ENCODE measurements around the gene HKDC1.
"Not testable (repeated sequence)": the region's sequence is repeated elsewhere in the genome, so short reads cannot be mapped to it uniquely, and the experiment has no call there.

The HKDC1 gene

GRCh38 chr10:69281507-69282413 is 61.6 kb downstream of the HKDC1 start:
- no peak for DNase-seq

- not testable (repeated sequence) for DNase-seq
Observed at GRCh38 chr10:69284402-69284801, 64.3 kb downstream of the HKDC1 start.

DNA sequence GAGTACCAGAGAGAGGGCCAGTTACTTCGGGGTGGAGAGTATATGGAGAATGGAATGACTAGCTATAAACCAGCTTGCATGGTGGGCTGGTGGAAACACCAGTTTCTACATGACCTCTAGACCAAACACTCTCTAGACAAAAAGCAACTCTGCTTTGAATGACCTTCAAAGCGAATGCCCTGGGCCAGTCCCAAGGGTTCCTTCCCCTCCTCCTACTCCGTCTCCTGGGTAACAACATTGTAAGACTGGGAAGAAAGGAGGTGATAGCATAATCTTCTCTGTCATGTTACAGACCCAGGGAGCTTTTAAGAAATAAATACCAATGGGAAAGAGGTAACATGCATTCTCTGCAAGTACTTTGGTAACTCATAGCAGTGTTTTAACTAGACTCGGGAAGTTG is 65.6 kb downstream of the HKDC1 start:
- no peak for DNase-seq

- no peak for DNase-seq
Observed at GRCh38 chr10:69287181-69287580, 67.0 kb downstream of the HKDC1 start.

DNA sequence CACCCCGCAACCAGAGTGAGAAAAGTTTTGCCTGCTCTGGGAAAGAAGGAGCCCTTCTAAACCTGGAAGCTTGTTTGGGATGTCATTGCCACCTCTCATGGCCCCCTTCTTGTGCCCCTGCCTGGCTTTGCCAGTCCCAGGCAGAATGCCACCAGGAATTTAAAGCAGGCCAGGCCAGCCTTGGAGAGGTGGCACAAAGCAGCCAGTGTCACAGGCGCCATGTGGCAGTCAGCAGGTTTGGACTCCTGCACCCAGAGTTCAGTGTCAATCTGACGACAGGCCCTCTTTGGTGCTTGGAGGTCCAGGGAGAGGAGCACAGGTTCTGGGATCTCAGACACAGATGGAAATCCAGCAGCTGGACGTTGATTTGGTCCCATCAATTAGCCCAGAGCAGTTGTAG is 70.9 kb downstream of the HKDC1 start:
- no peak for DNase-seq

- DNase-seq, result no peak
Observed at GRCh38 chr10:69292459-69292858, 72.3 kb downstream of the HKDC1 start.

- DNase-seq, result no peak
Observed at GRCh38 chr10:69295027-69295636, 75.0 kb downstream of the HKDC1 start.

GRCh38 chr10:69303632-69304051 is 83.5 kb downstream of the HKDC1 start:
- no peak for DNase-seq

DNA sequence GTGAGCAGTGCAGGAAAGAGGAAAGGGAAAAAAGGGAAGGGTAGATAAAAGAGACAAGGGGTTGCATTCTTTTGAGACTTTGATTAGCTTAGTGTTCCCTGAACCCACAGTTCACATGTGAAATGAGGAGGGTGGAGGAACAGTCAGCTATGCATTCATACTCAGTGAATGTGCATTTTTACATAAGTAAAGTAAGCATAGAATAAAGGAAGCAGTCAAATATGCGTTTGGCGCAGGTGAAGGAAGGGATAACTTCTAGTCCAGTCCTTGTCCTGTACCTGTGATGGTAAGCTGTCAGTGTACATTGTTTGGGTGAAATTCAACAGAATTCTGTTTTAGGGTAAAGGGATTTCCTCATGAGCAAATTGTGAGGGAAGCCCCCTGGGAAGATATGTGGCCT is 86.3 kb downstream of the HKDC1 start:
- DNase-seq, result no peak

- no peak for DNase-seq
Observed at GRCh38 chr10:69307434-69307833, 87.3 kb downstream of the HKDC1 start.

DNA sequence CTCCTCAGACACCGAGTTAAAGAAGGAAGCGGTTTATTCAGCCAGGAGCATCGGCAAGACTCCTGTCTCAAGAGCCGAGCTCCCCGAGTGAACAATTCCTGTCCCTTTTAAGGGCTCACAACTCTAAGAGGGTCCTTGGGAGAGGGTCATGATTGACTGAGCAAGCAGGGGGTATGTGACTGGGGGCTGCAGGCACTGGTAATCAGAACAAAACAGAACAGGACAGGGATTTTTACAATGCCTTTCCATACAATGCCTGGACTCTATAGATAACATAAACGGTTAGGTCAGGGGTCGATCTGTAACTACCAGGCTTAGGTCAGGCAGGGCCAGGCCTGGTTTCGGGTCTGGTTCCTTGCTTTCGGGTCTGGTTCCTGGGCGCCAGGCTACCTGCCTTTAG is 88.2 kb downstream of the HKDC1 start:
- DNase-seq, result not testable (repeated sequence)

GRCh38 chr10:69311309-69311708 is 91.2 kb downstream of the HKDC1 start:
- DNase-seq, result no peak

GRCh38 chr10:69312528-69312927 is 92.4 kb downstream of the HKDC1 start:
- no peak for DNase-seq

DNA sequence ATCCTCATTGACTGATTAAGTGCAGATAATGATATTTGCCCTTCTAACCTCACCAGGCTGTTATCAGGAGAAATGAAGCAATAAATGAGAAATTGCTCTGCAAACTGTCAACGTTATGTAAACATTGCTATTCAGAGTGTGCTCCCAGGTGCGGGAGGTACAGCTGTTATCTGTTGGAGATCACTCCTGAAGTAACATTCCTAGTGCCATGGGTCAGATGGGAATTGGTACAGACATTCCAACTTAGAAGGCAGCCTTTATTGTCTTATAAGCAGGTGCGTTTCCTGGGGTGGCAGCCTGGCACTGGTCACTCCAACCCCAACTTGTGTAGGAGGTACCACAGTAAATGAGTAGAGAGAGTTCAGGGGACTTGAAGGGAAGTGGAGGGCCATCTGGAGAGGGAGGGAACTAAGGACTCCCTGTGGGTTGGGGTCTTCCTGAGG is 95.0 kb downstream of the HKDC1 start:
- DNase-seq, result no peak

GRCh38 chr10:69315610-69316312 is 95.6 kb downstream of the HKDC1 start:
- DNase-seq, result no peak

DNA sequence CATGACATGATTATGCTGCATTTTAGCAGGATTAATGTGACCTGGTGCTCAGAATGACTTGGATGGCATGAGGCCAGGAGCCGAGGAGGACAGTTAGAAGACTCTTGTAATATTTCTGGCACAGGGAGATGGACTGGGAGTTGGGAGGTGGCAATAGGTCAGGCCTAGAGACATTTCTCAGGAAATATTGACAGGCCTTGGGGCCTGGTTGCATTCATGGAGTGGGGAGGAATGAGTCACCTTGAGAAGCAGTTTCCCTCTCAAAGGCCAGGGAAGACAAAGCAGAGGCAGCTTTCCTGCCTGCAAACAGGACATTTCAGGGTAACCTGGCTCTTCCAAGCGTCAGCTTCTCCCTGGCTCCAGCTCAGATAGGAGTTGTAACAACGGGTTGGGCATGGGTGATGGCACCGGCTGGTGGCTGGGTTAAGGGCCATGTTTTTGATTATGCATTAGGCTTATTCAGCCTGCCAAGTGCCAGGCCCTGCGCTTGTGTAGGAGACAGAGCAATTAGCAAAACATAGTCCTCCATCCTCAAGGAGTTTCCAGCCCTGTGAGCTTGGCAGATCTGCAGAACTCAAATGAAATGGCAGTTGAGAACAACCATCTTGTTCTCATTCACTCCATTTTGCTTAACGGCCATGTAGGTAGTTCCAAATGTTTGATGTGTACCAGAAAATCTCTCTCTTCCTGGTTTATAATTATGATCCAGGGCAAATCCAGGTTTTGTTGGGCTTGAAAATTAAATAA is 96.4 kb downstream of the HKDC1 start:
- DNase-seq, result no peak
